GM19099 (cell line): Measurements from ENCODE around the gene IL10RB.
A peak's percentile ranks its signal among the peaks of the same experiment; 100 is the strongest.

ENCODE experiments used
- POLR2A ChIP-seq: IDR thresholded peaks from 3 replicates; pipeline ENCODE4 v1.6.1; 2011; ENCODE audit warnings: low read depth; ENCODE audit not compliant: insufficient read length; ENCODE audit errors: extremely low read depth

IL10RB gene

DNA sequence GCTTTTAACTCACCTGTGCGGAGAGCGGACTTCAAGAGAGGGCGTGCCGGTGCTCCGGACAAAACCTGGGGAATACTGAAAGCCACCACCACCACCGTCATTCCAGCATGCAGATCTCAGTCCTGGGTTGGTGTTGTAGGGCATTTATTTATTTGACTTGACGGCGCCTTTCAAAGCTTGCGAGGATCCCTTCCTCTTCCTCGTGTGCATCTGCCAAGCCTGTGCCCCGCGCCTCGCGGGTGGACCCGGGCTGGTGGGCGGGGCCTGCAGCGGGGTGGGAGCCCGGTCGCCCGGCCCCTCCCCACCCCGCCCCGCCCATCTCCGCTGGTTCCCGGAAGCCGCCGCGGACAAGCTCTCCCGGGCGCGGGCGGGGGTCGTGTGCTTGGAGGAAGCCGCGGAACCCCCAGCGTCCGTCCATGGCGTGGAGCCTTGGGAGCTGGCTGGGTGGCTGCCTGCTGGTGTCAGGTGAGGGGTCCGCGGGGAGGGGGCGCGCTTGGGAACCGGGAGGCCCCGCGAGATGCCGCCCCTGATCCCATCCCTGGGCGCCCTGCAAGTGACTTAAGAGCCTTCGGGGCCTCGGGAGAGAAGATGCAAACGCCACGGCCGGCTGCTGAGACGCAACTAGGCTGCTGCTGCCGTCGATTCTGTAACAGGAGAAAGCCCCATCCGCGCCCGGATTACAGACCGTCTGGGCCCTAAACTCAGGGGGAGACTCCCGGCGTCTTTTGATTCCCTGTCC lies at the start of gene IL10RB:
Gene IL10RB (plus strand): TSS at position 318 of the 739 bp plus-strand sequence. CDS start 99 bp downstream, at position 417.
- TF ChIP-seq POLR2A = peak; percentile 72

DNA sequence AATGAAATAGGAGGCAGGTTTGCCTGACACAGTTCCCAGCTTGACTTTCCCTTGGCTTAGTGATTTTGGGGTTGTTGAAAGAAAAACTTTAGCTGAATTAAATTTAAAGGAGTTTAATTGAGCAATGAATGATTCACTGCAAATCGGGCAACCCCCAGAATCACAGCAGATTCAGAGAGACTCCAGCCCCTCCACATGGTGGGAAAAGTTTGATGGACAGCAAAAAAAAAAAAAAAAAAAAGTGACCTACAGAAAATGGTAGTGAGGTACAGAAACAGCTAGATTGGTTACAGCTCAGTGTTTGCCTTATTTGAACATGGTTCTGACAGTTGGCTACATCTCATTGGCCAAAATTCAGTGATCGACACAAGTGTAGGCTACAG lies 49.0 kb upstream of the IL10RB start:
- TF ChIP-seq POLR2A = no peak

DNA sequence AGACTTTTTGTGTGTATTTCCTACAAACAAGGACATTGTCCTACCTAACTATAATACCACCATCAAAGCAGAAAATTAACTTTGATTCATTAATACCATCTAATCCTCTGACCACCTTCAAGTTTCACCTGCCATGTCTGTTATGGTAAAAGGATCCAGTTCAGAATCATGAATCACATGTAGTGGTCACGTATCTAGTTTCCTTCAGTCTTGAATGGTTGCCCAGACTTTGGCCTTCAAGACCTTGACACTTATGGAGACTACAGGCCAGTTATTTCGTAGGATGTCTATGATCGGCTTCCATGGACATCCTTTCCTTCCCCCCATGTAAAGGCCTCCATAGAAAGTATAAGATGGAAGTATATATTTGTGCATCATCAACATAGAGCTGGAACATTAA lies 46.9 kb upstream of the IL10RB start:
- TF ChIP-seq POLR2A = no peak

DNA sequence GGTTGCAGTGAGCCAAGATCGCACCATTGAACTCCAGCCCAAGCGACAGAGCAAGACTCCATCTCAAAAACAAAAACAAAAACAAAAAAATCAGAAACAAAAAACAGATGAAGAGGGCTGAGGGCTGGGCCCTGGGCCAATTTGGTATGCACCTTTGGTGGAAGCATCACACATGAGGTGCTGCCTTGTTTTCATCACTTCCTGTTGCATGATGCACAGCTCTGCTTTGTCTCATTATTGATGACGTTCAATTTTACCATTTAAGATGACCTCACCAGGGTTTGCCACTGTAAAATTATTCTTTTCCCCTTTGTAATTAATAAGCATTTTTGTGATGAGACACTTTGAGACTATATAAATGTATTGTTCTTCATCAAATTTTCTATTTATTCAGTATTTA lies 46.2 kb upstream of the IL10RB start:
- TF ChIP-seq POLR2A = no peak

DNA sequence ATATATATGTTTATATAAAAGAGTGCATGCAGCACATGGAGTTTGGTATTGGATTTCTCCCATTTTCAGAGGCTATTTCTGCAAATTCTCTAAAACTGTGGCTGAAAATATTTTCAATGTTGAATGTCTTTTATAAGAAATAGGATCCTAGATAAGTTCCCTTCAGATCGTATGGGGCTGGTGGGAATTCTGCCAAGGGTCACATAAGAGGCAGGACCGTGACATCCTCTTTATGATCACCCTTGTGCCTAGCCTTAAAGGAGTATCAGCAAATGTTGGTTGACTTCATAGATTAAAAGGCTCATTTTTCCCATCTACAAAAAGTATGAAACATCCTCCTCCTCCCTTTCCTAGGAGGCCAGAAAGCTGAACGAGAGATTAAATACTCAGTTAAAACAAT lies 37.7 kb upstream of the IL10RB start:
- TF ChIP-seq POLR2A = no peak

DNA sequence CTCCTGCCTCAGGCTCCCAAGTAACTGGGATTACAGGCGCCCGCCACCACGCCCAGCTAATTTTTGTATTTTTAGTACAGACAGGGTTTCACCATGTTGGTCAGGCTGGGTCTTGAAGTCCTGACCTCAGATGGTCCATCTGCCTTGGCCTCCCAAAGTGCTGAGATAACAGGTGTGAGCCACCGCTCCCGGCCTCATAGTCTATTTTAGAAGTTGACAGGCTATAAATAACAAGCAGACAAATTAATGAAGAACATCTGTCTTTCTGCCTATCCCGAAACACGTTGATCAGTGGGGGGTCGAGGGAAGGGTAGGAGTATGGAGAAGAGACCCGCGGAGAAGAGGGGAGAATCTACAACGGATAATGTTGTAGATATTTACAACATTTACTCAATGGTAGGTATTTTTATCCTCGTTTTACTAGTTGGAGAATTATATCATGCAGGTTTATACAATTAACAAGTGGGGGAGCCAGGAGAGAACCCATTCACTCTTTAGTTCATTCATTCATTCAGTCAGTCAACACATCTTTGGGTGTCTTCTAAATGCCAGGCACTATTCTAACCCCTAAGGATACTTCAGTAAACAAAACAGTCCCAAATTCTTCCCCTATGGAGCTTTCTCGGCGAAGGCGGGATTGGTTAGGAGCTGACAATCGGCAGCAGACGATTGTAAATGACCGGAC lies 36.9 kb upstream of the IL10RB start:
- TF ChIP-seq POLR2A = no peak

DNA sequence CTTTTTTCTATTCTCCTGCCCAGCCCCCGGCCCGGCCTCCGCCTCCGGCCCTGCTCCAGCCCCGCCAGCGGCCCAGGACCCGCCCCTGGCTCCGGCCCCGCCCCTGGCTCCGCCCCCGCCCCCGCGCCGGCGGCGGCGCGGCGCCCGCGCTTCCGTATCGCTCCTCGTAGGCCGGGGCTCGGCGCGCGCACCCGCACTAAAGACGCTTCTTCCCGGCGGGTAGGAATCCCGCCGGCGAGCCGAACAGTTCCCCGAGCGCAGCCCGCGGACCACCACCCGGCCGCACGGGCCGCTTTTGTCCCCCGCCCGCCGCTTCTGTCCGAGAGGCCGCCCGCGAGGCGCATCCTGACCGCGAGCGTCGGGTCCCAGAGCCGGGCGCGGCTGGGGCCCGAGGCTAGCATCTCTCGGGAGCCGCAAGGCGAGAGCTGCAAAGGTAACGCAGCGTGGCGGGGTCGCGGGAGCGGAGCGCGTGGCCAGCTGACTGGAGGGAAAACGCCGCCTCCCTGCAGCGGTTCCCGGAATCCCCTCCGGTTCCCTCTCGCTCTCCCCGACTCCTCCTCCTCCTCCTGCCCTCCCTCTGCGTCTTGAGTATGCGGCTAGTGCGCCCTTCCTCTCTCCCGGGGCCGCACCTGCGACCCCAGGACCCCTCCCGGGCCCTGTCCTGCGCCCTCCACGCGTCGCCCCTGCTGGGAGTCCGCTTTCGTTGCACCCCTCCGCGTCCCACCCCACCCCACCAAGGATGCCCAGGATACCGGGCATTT lies 36.2 kb upstream of the IL10RB start, which contains the start of gene IFNAR2:
Gene IFNAR2 (plus strand): TSS at position 155 of the 761 bp plus-strand sequence. CDS start 11,985 bp downstream, outside the sequence.
- peak; percentile 74 for TF ChIP-seq POLR2A

DNA sequence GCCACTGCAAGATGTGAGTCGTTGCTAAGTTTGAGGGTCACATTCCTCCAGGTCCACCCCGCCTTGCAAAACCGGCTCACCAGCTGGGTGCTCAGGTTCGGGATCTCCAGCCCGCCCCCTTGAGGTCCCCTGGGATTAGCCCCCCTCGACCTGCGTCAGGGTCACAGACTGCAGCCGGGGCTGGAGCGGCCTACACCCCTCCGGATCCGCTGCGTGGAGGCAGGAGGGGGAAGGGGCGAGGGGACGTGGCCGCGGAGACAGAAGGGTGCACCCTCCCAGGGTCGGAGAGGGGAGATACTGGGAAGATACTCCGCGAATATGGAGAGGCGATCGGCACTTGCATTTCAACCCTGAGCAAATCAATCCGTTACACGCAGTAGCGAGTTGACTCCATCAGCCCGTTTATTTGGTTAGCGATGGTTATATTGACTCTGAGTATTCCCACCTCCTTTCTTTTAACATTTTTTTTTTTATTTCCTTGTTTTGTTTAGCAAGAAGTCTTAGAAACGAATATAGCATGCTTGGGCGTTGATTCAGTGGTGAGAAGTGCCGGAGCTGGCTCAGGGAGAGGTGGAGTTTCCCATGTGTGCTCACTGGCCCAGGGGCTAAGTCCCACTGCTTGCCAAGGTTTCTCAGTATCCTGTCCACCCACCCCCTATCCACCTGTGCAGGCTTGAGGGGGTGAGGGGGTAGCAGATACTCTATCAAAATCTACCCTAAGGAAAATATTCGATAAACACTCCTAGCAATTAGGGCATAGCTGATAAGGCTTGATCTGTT lies 35.4 kb upstream of the IL10RB start:
- TF ChIP-seq POLR2A = no peak

DNA sequence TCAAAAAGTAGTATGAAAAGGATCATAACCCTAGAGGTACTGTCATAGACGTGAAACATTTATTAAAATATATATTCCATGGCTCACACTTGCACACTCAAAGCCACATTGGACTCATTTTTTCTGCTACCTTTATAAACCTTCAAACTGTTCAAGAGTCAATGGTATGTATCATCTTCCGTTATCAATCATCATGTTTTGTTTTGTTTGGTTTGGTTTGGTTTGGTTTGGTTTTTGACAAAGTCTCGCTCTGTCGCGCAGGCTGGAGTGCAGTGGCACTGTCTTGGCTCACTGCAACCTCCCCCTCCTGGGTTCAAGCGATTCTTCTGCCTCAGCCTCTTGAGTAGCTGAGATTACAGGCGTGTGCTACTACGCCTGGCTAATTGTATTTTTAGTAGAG lies 34.6 kb upstream of the IL10RB start:
- TF ChIP-seq POLR2A = no peak

DNA sequence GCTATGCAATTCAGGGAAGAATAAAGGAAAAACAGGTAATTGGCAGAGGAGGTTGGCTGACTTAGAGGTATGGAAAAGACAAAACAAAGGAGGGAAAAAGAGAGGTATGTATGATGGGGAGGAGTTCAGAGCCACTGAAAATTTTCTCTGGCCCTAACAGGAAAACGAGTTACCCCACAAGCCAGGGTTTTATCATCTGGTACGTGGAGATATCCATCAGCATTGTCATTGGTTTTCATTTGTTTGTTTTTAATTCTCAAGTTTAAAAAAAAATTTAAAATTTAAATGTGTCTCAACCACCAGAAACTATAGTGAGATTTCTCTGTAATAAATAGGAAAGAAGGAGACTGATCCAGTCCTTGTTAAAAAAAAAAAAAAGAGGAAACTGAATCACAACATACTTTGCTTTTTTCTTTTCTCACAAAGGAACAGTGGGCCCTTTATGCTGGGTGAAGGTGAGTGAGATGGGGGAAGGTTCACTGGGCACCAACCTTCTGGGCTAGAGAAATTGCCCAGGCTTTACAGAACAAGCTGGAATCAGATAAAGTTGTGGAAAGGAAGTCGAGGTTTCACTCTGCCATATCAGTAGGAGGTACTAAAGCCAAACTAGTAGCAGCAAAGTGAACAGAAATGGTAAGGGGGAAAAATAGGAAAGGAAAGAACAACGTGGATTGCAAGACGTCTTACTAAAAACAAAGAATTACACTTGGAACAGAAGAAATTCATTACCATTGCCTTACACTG lies 33.7 kb upstream of the IL10RB start:
- TF ChIP-seq POLR2A = no peak

DNA sequence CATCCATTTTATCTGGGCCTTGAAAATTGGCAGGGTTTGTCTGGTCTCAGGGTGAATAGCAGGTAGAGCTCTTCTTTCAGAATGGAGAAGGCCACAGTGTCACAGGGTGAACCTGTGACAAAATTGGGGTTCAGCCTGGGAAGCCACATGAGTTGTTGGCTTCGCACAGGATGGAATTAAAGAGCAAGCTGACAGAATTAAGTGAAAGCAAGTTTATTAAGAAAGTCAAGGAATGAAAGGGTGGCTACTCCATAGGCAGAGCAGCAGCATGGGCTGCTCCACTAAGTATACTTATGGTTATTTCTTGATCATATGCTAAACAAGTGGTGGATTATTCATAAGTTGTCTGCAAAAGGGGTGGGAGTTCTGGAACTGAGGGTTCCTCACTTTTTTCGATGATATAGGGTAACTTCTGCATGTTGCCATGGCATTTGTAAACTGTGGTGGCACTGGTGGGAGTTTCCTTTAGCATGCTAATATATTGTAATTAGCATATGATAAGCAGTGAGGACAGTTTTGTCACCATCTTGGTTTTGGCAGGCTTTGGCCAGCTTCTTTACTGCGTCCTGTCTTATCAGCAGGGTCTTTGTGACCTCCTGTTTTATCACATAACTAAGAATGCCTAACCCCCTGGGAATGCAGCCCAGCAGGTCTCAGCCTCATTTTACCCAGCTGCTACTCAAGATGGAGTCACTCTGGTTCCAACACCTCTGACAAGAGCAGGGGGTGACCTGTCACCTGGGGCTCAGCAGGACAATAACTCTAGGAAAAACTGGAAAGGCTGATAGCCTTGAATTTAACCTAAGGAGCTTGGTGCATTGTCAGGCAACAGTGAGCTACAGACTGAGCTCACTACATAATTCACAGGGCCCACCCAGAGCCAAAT lies 31.3 kb upstream of the IL10RB start:
- TF ChIP-seq POLR2A = peak; percentile 20

DNA sequence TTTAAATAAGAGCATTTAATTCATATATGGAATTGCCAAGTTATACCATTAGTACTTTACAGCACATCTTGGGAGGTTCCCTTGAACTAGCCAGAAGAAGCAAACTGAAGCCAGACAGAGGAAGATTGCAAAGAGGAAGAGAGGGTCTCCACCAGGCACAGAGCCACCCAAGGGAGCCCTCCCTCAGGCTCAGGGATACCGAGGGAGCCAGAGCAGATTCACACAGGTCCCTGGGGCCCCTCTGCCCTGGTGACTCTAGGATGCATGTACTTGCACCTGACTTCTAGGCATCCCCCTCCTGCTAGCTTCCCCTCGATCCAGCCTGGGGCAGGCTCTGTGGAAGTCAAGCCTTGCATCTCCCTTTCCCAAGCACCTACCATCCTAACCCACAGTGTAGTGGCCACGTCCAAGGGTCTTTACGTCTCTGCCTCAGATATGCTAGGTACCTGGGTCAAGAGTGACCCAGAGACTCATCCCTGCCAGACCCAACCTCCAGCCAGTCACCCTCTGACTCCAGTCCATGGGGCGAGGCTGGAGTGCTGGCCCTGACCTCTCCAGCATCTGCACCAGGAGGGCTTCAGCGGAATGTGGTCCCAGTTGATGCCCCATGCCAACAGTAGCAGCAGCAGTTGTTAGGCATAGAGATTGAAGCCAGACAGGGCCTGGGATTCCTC lies 30.0 kb upstream of the IL10RB start:
- no peak for TF ChIP-seq POLR2A

DNA sequence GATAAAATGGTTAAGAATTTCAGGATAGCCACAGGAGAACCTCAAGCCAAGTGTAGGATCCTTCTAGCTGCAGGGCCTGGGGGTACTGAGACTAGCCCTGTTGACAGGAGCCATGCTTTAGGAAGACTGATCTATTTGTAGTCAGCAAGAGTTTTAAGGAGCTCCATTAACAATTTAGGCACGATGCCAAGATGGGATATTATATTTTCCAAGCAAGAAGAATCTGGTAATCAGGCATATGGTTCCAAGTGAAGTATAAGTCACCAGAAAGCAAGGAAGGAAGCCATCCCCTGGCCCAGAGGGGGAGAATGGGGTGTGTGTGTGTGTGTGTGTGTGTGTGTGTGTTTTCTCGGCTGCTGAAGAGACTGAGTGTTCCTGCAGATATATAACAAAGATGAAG lies 29.4 kb upstream of the IL10RB start:
- no peak for TF ChIP-seq POLR2A
